HEK293 (cell line): Measurements from ENCODE around the gene PAK4.

Experiments
- ZNF274 ChIP-seq, 2 experiments: fragments of 200-500 bp in 1 of 2; fragments of 450-650 bp in 1 of 2; sonication (Bioruptor generic) in 1 of 2; formaldehyde crosslinking in 1 of 2; IDR thresholded peaks; 2 replicates each; pipeline versions ENCODE4 v1.5.1 to v1.6.1; 2014 to 2016; ENCODE audit warnings: borderline replicate concordance in 1 of 2, inconsistent platforms in 1 of 2, low read length in 1 of 2, missing biosample characterization in 1 of 2, missing genetic modification characterization in 1 of 2
- ZNF423 ChIP-seq: fragments of 450-650 bp; formaldehyde crosslinking; IDR thresholded peaks from 2 replicates; pipeline ENCODE4 v1.5.1; 2016; ENCODE audit warnings: missing biosample characterization, missing genetic modification characterization
- ZNF48 ChIP-seq: fragments of 450-650 bp; formaldehyde crosslinking; IDR thresholded peaks from 2 replicates; pipeline ENCODE4 v1.5.1; 2016; ENCODE audit warnings: missing biosample characterization, missing genetic modification characterization
- ZNF544 ChIP-seq: fragments of 450-650 bp; formaldehyde crosslinking; IDR thresholded peaks from 2 replicates; pipeline ENCODE4 v1.5.0; 2017; ENCODE audit warnings: missing biosample characterization, missing genetic modification characterization
- ZNF561 ChIP-seq: fragments of 450-650 bp; IDR thresholded peaks from 2 replicates; pipeline ENCODE4 v1.5.1; 2018; ENCODE audit warnings: missing biosample characterization, missing genetic modification characterization, borderline replicate concordance
- ZNF747 ChIP-seq: fragments of 450-650 bp; formaldehyde crosslinking; IDR thresholded peaks from 2 replicates; pipeline ENCODE4 v1.5.1; 2016; ENCODE audit warnings: missing biosample characterization, missing genetic modification characterization
- TF ChIP-seq, protein P1 (sequence below): fragments of 450-650 bp; formaldehyde crosslinking; IDR thresholded peaks from 2 replicates; pipeline ENCODE4 v1.5.1; 2016; ENCODE audit warnings: missing biosample characterization, missing genetic modification characterization
- TF ChIP-seq, protein P2 (sequence below): fragments of 450-650 bp; formaldehyde crosslinking; IDR thresholded peaks from 2 replicates; pipeline ENCODE4 v1.5.1; 2016; ENCODE audit warnings: missing biosample characterization, missing genetic modification characterization
- TF ChIP-seq, protein P3 (sequence below): fragments of 450-650 bp; formaldehyde crosslinking; IDR thresholded peaks from 2 replicates; pipeline ENCODE4 v1.5.1; 2016; ENCODE audit warnings: missing biosample characterization, missing genetic modification characterization
- TF ChIP-seq, protein P4 (sequence below): sonication (generic); formaldehyde crosslinking; IDR thresholded peaks from 2 replicates; pipeline ENCODE4 v1.8.1; 2022; ENCODE audit warnings: mild to moderate bottlenecking, moderate library complexity, missing genetic modification reagents
- TF ChIP-seq, protein P5 (sequence below): fragments of 450-650 bp; formaldehyde crosslinking; IDR thresholded peaks from 2 replicates; pipeline ENCODE4 v1.5.1; 2016; ENCODE audit warnings: missing biosample characterization, missing genetic modification characterization

DNA sequence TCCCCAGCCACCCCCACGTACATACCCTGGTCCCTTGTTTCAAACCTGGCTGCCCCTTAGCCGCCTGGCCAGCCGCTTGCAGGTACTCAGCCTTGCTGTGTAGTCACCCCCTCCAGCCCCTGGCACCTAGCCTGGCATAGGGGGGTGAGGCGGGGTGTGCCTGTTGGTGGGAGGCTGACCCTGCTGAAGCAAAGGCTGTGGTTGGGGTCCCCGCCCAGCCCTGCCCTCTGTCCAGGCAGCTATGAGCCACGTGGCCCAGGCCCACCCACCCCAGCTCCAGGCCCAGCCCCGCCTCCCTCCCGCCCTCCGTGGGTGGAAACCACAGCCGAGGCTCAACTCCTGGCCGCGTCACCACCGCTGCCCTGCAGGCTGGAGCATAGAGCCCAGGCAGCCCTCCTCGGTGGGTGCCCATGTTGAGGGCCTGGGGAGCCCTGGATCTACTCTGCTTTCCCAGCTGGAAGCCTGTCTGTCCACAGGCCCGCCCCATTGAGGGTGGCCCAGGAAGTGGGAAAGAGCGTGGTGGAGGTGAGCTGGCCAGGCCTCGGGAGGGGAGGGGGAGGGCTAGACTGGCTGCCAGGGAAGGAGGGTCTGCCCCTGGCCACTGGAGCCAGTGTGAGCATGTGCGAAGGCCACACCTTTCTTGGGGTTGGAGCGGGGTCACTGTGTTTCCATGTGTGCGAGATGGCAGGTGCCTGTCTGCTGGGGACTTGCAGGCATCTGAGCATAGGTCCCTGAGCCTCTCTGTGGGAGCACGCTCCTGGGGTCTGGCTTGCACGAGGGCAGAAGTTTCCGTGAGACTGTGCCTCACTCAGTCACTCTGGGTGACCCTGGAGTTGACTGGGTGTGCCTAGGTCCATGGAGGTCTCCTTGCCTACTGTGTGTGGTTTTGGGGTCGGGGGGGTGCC is 31.0 kb downstream of the PAK4 start:
- TF ChIP-seq ZNF423 (tag by site-specific recombination) (no peak; the same call in 1 of the 2 replicates), ZNF48 (tag by site-specific recombination) (no peak), ZNF747 (tag by site-specific recombination) (no peak), ZNF274 (IDR thresholded peaks at IDR 0.05; ENCODE audit: low read length) (no peak), ZNF274 (tag by site-specific recombination; IDR thresholded peaks at IDR 0.05; ENCODE audit: borderline replicate concordance) (no peak), ZNF544 (tag by site-specific recombination) (no peak), ZNF561 (no peak)
- TF ChIP-seq, protein P1, sequence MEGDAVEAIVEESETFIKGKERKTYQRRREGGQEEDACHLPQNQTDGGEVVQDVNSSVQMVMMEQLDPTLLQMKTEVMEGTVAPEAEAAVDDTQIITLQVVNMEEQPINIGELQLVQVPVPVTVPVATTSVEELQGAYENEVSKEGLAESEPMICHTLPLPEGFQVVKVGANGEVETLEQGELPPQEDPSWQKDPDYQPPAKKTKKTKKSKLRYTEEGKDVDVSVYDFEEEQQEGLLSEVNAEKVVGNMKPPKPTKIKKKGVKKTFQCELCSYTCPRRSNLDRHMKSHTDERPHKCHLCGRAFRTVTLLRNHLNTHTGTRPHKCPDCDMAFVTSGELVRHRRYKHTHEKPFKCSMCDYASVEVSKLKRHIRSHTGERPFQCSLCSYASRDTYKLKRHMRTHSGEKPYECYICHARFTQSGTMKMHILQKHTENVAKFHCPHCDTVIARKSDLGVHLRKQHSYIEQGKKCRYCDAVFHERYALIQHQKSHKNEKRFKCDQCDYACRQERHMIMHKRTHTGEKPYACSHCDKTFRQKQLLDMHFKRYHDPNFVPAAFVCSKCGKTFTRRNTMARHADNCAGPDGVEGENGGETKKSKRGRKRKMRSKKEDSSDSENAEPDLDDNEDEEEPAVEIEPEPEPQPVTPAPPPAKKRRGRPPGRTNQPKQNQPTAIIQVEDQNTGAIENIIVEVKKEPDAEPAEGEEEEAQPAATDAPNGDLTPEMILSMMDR (tag by site-specific recombination): no peak
- TF ChIP-seq, protein P2, sequence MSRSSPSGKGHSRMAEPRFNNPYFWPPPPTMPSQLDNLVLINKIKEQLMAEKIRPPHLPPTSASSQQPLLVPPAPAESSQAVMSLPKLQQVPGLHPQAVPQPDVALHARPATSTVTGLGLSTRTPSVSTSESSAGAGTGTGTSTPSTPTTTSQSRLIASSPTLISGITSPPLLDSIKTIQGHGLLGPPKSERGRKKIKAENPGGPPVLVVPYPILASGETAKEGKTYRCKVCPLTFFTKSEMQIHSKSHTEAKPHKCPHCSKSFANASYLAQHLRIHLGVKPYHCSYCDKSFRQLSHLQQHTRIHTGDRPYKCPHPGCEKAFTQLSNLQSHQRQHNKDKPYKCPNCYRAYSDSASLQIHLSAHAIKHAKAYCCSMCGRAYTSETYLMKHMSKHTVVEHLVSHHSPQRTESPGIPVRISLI (tag by site-specific recombination): no peak
- TF ChIP-seq, protein P3, sequence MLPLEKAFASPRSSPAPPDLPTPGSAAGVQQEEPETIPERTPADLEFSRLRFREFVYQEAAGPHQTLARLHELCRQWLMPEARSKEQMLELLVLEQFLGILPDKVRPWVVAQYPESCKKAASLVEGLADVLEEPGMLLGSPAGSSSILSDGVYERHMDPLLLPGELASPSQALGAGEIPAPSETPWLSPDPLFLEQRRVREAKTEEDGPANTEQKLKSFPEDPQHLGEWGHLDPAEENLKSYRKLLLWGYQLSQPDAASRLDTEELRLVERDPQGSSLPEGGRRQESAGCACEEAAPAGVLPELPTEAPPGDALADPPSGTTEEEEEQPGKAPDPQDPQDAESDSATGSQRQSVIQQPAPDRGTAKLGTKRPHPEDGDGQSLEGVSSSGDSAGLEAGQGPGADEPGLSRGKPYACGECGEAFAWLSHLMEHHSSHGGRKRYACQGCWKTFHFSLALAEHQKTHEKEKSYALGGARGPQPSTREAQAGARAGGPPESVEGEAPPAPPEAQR (tag by site-specific recombination): no peak
- TF ChIP-seq, protein P4, sequence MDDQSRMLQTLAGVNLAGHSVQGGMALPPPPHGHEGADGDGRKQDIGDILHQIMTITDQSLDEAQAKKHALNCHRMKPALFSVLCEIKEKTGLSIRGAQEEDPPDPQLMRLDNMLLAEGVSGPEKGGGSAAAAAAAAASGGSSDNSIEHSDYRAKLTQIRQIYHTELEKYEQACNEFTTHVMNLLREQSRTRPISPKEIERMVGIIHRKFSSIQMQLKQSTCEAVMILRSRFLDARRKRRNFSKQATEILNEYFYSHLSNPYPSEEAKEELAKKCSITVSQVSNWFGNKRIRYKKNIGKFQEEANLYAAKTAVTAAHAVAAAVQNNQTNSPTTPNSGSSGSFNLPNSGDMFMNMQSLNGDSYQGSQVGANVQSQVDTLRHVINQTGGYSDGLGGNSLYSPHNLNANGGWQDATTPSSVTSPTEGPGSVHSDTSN (CRISPR knock-in tag): no peak
- TF ChIP-seq, protein P5, sequence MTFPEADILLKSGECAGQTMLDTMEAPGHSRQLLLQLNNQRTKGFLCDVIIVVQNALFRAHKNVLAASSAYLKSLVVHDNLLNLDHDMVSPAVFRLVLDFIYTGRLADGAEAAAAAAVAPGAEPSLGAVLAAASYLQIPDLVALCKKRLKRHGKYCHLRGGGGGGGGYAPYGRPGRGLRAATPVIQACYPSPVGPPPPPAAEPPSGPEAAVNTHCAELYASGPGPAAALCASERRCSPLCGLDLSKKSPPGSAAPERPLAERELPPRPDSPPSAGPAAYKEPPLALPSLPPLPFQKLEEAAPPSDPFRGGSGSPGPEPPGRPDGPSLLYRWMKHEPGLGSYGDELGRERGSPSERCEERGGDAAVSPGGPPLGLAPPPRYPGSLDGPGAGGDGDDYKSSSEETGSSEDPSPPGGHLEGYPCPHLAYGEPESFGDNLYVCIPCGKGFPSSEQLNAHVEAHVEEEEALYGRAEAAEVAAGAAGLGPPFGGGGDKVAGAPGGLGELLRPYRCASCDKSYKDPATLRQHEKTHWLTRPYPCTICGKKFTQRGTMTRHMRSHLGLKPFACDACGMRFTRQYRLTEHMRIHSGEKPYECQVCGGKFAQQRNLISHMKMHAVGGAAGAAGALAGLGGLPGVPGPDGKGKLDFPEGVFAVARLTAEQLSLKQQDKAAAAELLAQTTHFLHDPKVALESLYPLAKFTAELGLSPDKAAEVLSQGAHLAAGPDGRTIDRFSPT (tag by site-specific recombination): no peak
